GM21576 (cell line): ENCODE measurements around the gene CFAP100.

Source experiments
- ATAC-seq: cut with Tn5 transposase; IDR thresholded peaks from one replicate; pipeline ENCODE4 v1.9.1; 2021; ENCODE audit warnings: mild to moderate bottlenecking, moderate library complexity; ENCODE audit not compliant: unreplicated experiment

Gene CFAP100

DNA sequence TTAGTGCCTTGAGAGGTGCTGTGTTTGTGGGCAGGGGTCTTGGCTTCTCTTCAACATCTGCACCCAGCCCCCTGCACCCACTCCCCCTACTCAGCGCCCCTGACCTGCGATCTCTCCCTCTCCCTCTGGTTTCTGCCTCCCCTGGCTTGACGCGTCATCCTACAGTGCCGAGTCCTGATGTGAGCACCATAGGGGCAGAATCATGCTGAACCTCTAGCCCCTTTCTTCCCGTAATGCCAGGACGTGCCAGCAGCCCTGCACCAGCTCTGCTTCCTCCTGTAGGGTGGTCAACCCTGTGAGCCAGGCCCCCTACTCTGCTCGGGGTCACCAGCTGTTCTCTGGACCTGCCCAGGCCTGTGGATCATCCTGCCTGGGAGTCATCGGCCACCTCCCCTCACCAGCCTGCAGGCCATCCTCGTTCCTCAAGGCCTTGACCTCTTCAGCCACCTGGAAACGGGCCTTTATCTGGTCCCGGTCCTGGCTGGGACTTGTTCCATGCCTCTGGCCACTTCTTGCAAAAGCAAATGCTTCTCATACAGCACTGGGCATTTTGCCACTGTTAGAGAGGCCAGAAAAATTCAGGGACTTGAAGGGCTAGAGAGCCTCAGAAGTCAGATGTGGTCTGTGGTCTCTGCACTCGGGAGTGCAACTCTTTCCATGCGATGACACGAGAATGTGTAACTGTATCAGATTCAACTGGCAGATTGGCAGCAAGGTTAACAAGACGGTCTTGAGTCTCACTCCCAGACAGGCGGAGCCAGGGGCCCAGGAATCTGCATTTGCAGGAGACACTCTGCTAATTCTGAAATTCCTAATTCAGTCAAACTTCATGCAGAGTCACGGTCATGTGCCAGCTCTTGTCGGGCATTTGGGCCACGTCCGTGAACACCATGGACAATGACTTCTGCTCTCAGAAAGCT lies 20.8 kb upstream of the CFAP100 start:
- no peak for ATAC-seq

- no peak for ATAC-seq
Measured at GRCh38 chr3:126375835-126376331, 18.8 kb upstream of the CFAP100 start.

- ATAC-seq = no peak
Measured at GRCh38 chr3:126376444-126376843, 18.3 kb upstream of the CFAP100 start.

DNA sequence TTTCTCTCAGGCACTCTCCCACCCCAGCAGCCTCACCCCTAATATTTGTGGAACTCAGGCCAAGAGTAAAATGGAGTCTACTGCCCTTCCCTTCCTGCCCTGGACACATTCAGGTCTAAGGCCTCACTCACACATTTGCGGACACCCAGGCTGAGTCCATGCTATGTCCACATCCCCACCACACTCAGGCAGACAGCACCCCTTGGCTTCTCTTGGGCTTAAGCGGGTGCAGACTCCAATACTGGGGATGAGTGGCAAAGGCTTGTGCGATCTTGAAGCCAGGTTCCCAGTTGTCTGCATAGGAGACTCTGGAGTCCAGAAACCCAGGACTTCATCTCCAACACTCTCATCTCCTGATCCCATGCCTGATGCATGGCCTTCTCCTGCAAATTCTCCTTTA lies 17.5 kb upstream of the CFAP100 start:
- no peak for ATAC-seq

- ATAC-seq = no peak
Measured at GRCh38 chr3:126378341-126378751, 16.4 kb upstream of the CFAP100 start.

GRCh38 chr3:126380011-126380768 lies 14.5 kb upstream of the CFAP100 start:
- no peak for ATAC-seq

GRCh38 chr3:126381966-126382365 lies 12.7 kb upstream of the CFAP100 start:
- no peak for ATAC-seq

- no peak for ATAC-seq
Measured at GRCh38 chr3:126389112-126389793, 5.5 kb upstream of the CFAP100 start.

GRCh38 chr3:126389794-126390146 lies 4.9 kb upstream of the CFAP100 start:
- ATAC-seq = no peak

- no peak for ATAC-seq
Measured at GRCh38 chr3:126390201-126390600, 4.5 kb upstream of the CFAP100 start.

DNA sequence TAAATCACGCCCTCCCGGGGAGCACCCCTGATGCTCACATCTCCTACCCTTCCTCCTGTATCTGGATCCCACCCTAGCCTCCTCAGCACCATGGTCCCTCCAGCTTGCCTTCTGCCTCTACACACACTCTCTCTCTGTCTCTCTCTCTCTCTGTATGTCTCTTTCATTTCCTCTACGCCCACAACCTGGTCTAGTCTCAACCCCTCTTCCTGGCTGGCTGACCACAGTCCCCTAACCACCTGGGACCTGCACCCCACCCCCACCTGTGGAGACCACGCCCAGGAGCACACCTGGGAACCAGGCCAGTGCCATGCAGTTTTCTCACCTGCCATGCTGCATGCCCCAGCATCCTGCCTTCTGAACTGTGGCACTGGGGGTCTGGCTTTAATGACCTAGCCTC lies 4.0 kb upstream of the CFAP100 start:
- ATAC-seq = no peak

- no peak for ATAC-seq
Measured at GRCh38 chr3:126391631-126392030, 3.1 kb upstream of the CFAP100 start.

GRCh38 chr3:126392246-126392645 lies 2.5 kb upstream of the CFAP100 start:
- ATAC-seq = no peak

GRCh38 chr3:126393563-126393962 lies 1.1 kb upstream of the CFAP100 start:
- ATAC-seq = no peak

DNA sequence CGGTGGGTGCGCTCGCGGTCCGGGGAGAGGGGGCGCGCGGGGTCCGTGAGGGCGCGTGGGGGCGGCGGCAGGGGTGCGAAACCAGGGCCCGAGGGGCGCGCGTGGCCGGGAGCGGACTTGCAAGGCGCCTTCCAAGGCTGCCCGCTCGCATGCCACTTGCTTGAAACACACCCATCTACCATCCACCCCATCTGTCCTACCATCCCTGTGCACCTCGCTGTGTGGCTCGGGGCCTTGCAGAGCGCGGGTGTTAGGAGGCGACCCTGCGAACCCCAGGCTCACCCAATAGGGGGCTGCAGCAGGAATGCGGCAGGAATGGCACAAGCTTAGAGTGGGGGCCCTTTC lies 240 bp downstream of the CFAP100 start:
- no peak for ATAC-seq

DNA sequence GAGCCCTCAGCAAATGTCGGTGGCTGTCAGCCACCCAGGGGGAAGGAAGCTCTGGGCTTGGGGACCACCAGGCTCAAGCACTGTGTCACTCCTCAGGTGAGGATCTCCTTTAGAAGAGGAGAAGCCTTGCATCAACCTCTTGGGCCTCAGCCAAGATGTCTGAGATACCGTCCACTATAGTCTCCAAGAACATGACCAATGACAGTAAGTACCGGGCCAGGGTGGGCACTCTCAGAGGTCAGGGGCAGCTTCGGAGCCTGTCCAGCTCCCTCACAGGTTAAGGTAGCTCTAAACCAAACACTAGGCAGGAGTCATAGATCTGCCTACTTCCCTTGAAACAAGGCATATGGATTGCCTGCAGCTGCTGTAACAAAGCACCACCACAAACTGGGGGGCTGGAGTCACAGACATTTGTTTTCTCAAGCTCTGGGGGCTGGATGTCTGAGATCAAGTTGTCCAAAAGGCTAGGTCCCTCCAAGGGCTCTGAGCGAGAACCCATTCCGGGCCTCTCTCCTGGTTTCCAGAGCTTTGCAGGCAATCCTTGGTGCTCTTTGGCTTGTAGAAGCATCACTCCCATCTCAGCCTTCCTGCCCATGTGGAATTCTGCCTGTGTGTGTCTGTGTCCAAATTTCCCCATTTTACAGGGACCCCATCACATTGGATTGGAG lies 1.3 kb downstream of the CFAP100 start:
- no peak for ATAC-seq

GRCh38 chr3:126396536-126396935 lies 1.8 kb downstream of the CFAP100 start:
- no peak for ATAC-seq

- ATAC-seq = no peak
Measured at GRCh38 chr3:126397610-126398422, 3.1 kb downstream of the CFAP100 start.

DNA sequence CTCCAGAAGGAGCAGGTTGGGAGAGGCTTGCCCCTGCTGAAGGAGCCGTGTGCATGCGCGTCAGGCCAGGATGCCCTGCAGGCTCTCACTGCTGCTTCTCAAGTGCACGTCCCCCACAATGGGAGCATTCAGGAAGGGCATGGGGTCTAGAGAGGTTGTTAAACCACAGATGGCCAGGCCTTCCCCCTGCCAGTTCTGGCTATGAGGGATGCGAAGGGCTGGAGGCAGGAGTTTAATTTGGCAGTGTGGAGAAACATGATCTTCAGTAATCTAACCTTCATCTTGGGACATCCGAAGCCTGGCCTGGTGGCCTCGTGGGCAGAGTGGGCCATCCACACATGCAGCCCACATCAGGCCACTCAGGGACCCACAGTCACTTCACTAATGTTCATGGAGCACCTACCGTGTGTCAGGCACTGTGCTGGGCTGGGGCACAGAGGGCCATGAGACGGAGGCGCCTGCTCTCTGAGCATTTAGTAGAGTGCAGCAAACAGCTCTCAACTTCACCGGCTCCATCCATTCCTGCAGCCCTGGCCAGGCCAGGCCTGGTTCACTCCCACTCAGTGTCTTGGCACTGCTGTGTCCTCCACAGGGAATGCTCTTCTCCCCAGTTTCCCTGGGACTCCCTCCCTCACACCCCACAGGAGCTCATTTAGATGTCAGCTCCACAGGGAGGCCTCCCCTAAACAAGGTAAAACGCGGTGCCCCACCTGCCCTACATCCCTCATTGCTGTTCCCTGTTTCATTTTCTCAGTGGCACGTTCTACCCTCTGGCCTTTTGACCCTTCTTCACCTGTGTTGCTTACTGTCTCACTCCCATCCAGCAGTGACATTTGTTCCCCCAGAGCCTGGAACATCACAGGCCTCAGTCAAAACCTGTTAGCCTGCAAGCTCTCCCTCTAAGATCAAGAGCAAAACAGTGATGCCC lies 4.0 kb downstream of the CFAP100 start:
- no peak for ATAC-seq
